ENCODE results near the gene EFS.

Gene EFS

DNA sequence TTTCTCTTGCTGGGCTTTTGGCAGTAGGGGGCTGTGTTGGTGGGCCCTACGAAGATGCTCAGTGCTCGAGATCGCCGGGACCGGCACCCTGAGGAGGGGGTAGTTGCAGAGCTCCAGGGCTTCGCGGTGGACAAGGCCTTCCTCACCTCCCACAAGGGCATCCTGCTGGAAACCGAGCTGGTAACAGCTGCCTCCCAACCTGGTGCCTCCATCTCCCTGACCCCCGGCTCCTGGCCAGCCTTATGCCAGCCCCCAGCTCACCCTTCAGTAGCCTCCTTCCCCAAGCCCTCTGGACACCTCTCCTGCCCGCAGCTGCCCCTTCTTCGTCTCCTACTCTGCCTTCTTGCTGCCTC, 12.2 kb upstream of the EFS start:
- Histone ChIP-seq H3K18ac (ENCODE audit: low read length) (no peak overlapping the region), H3K56ac (ENCODE audit: low read length) (no peak overlapping the region), H2BK15ac (replicated peaks; ENCODE audit: low read depth) (no peak overlapping the region), H4K8ac (ENCODE audit: low read depth, low read length) (no peak overlapping the region), H3K23ac (ENCODE audit: low read length) (no peak overlapping the region), H2BK5ac (ENCODE audit: low read length) (no peak overlapping the region), H2AK5ac (ENCODE audit: low read length) (no peak overlapping the region), H4K5ac (ENCODE audit: low read length) (no peak overlapping the region), H3K4me2 (ENCODE audit: low read length) (no peak overlapping the region), H3K4ac (ENCODE audit: low read depth, low read length) (no peak overlapping the region), H2BK120ac (ENCODE audit: low read depth, low read length) (no peak overlapping the region), H3K79me2 (ENCODE audit: control insufficient read depth, insufficient read depth, low read length) (no peaks in the 10 kb centered on the region), H3K4me3 (ENCODE audit: low read length) (no peak overlapping the region), H3K27ac (ENCODE audit: low read depth, low read length) (no peak overlapping the region), H3K79me1 (ENCODE audit: low read length) (no peaks in the 10 kb centered on the region), H3K36me3 (ENCODE audit: control insufficient read depth, insufficient read depth, low read length) (no peaks in the 10 kb centered on the region), H3K27me3 (ENCODE audit: insufficient read depth, low read length, poor library complexity) (no peaks in the 10 kb centered on the region), H3K4me1 (ENCODE audit: control insufficient read depth, low read depth, low read length) (peaks cover 3% of the 10 kb centered on the region), H3K9ac (ENCODE audit: low read length) (no peak overlapping the region)
- DNase-seq, result no peak
- WGBS (ENCODE audit: extremely low coverage, insufficient coverage, low lambda C conversion rate), result no CpG with 5 or more reads among the region's 11 CpGs

DNA sequence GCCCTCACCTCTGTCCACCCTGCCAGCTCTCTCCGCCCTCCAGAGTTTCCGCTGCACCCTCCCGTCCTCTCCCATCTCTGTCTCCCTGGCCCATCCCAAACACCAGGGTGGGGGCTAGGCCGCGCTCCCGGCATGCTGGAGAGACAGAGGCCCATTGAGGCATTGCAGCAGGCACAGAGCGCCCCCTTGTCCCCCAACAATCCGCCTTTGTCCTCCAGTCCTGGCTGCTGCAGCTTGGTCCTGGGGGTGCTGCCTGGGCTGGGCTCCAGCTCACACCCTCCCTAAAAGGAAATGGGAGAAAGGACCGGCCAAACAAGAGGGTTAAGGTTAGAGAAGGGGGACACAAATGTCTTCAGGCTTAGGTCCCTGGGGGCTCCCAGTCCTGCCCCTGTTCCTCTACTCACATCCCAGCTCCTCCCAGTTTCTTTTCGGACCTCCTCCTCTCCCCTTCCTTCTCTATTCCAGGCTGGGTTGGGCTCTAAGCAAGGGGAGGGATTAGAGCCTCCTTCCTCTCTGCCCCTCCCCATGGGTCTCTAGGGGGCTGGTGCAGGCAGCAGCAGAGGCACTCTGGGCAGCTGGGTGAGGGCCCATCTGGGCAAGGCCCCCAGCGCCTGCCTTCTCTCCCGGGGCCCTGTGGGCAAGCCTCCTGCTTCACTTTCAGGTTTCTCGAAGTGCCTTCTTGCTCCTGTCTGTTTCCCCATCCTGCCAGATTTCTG, 11.7 kb upstream of the EFS start, which contains the start of gene CMTM5:
CMTM5 (plus strand) TSS at position 565 of the 716 bp plus-strand sequence. CDS start 206 bp downstream, outside the sequence.
- no peaks in the 10 kb centered on the region for H3K79me2 ChIP-seq (ENCODE audit: control insufficient read depth, insufficient read depth, low read length)
- H3K79me1 ChIP-seq (ENCODE audit: low read length), result no peaks in the 10 kb centered on the region
- no peak within 1 kb of the TSS for H3K27ac ChIP-seq (ENCODE audit: low read depth, low read length)
- H2BK5ac ChIP-seq (ENCODE audit: low read length), result no peak within 1 kb of the TSS
- no peak within 1 kb of the TSS for H2AK5ac ChIP-seq (ENCODE audit: low read length)
- peak within 1 kb of the TSS; percentile 83 for H3K56ac ChIP-seq (ENCODE audit: low read length)
- DNase-seq, result peak; percentile 76
- no peak within 1 kb of the TSS for H2BK120ac ChIP-seq (ENCODE audit: low read depth, low read length)
- H3K4ac ChIP-seq (ENCODE audit: low read depth, low read length), result no peak within 1 kb of the TSS
- H4K8ac ChIP-seq (ENCODE audit: low read depth, low read length), result no peak within 1 kb of the TSS
- peak within 1 kb of the TSS; percentile 66 for H3K9ac ChIP-seq (ENCODE audit: low read length)
- peaks cover 3% of the 10 kb centered on the region for H3K4me1 ChIP-seq (ENCODE audit: control insufficient read depth, low read depth, low read length)
- no peaks in the 10 kb centered on the region for H3K27me3 ChIP-seq (ENCODE audit: insufficient read depth, low read length, poor library complexity)
- H3K36me3 ChIP-seq (ENCODE audit: control insufficient read depth, insufficient read depth, low read length), result no peaks in the 10 kb centered on the region
- no peak within 1 kb of the TSS for H3K23ac ChIP-seq (ENCODE audit: low read length)
- WGBS (ENCODE audit: extremely low coverage, insufficient coverage, low lambda C conversion rate), result no CpG with 5 or more reads among the region's 13 CpGs
- peak within 1 kb of the TSS; percentile 40 for H3K4me2 ChIP-seq (ENCODE audit: low read length)
- no peak within 1 kb of the TSS for H3K4me3 ChIP-seq (ENCODE audit: low read length)
- H2BK15ac ChIP-seq (replicated peaks; ENCODE audit: low read depth), result no peak within 1 kb of the TSS
- no peak within 1 kb of the TSS for H3K18ac ChIP-seq (ENCODE audit: low read length)
- no peak within 1 kb of the TSS for H4K5ac ChIP-seq (ENCODE audit: low read length)

DNA sequence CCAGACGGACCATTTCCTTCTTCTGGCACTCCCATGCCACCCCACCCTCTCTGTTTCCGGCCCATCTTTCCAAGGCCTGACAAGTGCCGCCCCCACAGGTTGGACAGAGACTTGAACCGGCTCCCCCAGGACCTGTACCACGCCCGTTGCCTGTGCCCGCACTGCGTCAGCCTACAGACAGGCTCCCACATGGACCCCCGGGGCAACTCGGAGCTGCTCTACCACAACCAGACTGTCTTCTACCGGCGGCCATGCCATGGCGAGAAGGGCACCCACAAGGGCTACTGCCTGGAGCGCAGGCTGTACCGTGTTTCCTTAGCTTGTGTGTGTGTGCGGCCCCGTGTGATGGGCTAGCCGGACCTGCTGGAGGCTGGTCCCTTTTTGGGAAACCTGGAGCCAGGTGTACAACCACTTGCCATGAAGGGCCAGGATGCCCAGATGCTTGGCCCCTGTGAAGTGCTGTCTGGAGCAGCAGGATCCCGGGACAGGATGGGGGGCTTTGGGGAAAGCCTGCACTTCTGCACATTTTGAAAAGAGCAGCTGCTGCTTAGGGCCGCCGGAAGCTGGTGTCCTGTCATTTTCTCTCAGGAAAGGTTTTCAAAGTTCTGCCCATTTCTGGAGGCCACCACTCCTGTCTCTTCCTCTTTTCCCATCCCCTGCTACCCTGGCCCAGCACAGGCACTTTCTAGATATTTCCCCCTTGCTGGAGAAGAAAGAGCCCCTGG, 10.7 kb upstream of the EFS start:
- Histone ChIP-seq H3K4ac (ENCODE audit: low read depth, low read length) (no peak overlapping the region), H3K27me3 (ENCODE audit: insufficient read depth, low read length, poor library complexity) (no peaks in the 10 kb centered on the region), H2BK15ac (replicated peaks; ENCODE audit: low read depth) (no peak overlapping the region), H3K4me1 (ENCODE audit: control insufficient read depth, low read depth, low read length) (peaks cover 3% of the 10 kb centered on the region), H3K9ac (ENCODE audit: low read length) (no peak overlapping the region), H2AK5ac (ENCODE audit: low read length) (no peak overlapping the region), H3K23ac (ENCODE audit: low read length) (no peak overlapping the region), H3K79me2 (ENCODE audit: control insufficient read depth, insufficient read depth, low read length) (no peaks in the 10 kb centered on the region), H3K27ac (ENCODE audit: low read depth, low read length) (no peak overlapping the region), H2BK120ac (ENCODE audit: low read depth, low read length) (no peak overlapping the region), H3K18ac (ENCODE audit: low read length) (no peak overlapping the region), H3K56ac (ENCODE audit: low read length) (no peak overlapping the region), H4K8ac (ENCODE audit: low read depth, low read length) (no peak overlapping the region), H2BK5ac (ENCODE audit: low read length) (no peak overlapping the region), H3K4me3 (ENCODE audit: low read length) (no peak overlapping the region), H3K36me3 (ENCODE audit: control insufficient read depth, insufficient read depth, low read length) (no peaks in the 10 kb centered on the region), H3K4me2 (ENCODE audit: low read length) (no peak overlapping the region), H3K79me1 (ENCODE audit: low read length) (no peaks in the 10 kb centered on the region), H4K5ac (ENCODE audit: low read length) (no peak overlapping the region)
- no peak for DNase-seq
- WGBS (ENCODE audit: extremely low coverage, insufficient coverage, low lambda C conversion rate), result no CpG with 5 or more reads among the region's 21 CpGs

DNA sequence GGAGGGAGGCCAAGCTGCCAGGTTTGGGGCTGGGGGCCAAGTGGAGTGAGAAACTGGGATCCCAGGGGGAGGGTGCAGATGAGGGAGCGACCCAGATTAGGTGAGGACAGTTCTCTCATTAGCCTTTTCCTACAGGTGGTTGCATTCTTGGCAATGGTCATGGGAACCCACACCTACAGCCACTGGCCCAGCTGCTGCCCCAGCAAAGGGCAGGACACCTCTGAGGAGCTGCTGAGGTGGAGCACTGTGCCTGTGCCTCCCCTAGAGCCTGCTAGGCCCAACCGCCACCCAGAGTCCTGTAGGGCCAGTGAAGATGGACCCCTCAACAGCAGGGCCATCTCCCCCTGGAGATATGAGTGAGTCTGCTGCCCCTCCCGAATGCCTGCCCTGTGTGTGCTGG, 8.1 kb upstream of the EFS start:
- H3K27ac ChIP-seq (ENCODE audit: low read depth, low read length), result no peak overlapping the region
- no CpG with 5 or more reads among the region's 3 CpGs for WGBS (ENCODE audit: extremely low coverage, insufficient coverage, low lambda C conversion rate)

DNA sequence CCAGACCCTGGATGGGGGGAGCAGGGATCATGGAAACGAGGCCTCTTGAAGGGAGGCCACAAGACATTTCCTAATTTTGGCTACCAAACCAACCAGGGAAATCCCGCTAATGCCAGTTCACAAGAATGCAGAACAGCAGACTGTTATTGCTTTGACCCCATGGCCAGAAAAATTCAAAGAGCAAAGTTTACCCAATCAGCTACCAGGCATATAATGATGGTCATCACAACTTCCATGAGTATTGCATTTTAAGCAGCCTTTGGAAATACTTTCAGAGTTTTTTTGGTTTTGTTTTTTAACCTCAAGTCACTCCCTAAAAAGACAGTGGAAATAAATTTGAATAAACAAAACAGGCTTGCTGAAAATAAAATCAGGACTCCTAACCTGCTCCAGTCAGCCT, 7.5 kb upstream of the EFS start, which contains the start of gene IL25:
IL25 (plus strand) TSS at position 301 of the 400 bp plus-strand sequence.
- H3K27ac ChIP-seq (ENCODE audit: low read depth, low read length), result no peak within 1 kb of the TSS

More for the DNA sequence above, 8.1 kb upstream of the EFS start:
- no peak for DNase-seq
- Histone ChIP-seq H3K36me3 (ENCODE audit: control insufficient read depth, insufficient read depth, low read length) (no peaks in the 10 kb centered on the region), H3K4me1 (ENCODE audit: control insufficient read depth, low read depth, low read length) (peaks cover 3% of the 10 kb centered on the region), H3K9ac (ENCODE audit: low read length) (no peak overlapping the region), H3K56ac (ENCODE audit: low read length) (no peak overlapping the region), H3K4ac (ENCODE audit: low read depth, low read length) (no peak overlapping the region), H4K5ac (ENCODE audit: low read length) (no peak overlapping the region), H2AK5ac (ENCODE audit: low read length) (no peak overlapping the region), H3K27me3 (ENCODE audit: insufficient read depth, low read length, poor library complexity) (no peaks in the 10 kb centered on the region), H3K4me2 (ENCODE audit: low read length) (no peak overlapping the region), H2BK15ac (replicated peaks; ENCODE audit: low read depth) (no peak overlapping the region), H2BK120ac (ENCODE audit: low read depth, low read length) (no peak overlapping the region), H2BK5ac (ENCODE audit: low read length) (no peak overlapping the region), H4K8ac (ENCODE audit: low read depth, low read length) (no peak overlapping the region), H3K4me3 (ENCODE audit: low read length) (no peak overlapping the region), H3K79me2 (ENCODE audit: control insufficient read depth, insufficient read depth, low read length) (no peaks in the 10 kb centered on the region), H3K79me1 (ENCODE audit: low read length) (no peaks in the 10 kb centered on the region), H3K18ac (ENCODE audit: low read length) (no peak overlapping the region), H3K23ac (ENCODE audit: low read length) (no peak overlapping the region)

More for the DNA sequence above, 7.5 kb upstream of the EFS start, which contains the start of gene IL25:
- Histone ChIP-seq H3K4me3 (ENCODE audit: low read length) (no peak within 1 kb of the TSS), H3K27me3 (ENCODE audit: insufficient read depth, low read length, poor library complexity) (no peaks in the 10 kb centered on the region), H4K8ac (ENCODE audit: low read depth, low read length) (no peak within 1 kb of the TSS), H4K5ac (ENCODE audit: low read length) (no peak within 1 kb of the TSS), H3K9ac (ENCODE audit: low read length) (no peak within 1 kb of the TSS), H2BK15ac (replicated peaks; ENCODE audit: low read depth) (no peak within 1 kb of the TSS), H2BK120ac (ENCODE audit: low read depth, low read length) (no peak within 1 kb of the TSS), H3K4me1 (ENCODE audit: control insufficient read depth, low read depth, low read length) (peaks cover 3% of the 10 kb centered on the region), H3K79me1 (ENCODE audit: low read length) (no peaks in the 10 kb centered on the region), H3K23ac (ENCODE audit: low read length) (no peak within 1 kb of the TSS), H3K4ac (ENCODE audit: low read depth, low read length) (no peak within 1 kb of the TSS), H3K56ac (ENCODE audit: low read length) (no peak within 1 kb of the TSS), H3K79me2 (ENCODE audit: control insufficient read depth, insufficient read depth, low read length) (no peaks in the 10 kb centered on the region), H2BK5ac (ENCODE audit: low read length) (no peak within 1 kb of the TSS), H2AK5ac (ENCODE audit: low read length) (no peak within 1 kb of the TSS), H3K18ac (ENCODE audit: low read length) (no peak within 1 kb of the TSS), H3K4me2 (ENCODE audit: low read length) (no peak within 1 kb of the TSS), H3K36me3 (ENCODE audit: control insufficient read depth, insufficient read depth, low read length) (no peaks in the 10 kb centered on the region)
- no CpG with 5 or more reads among the region's 2 CpGs for WGBS (ENCODE audit: extremely low coverage, insufficient coverage, low lambda C conversion rate)
- DNase-seq, result no peak
